ENCODE results near the gene PTPRT. TPM values are rescaled to one million over a fixed set of nuclear protein-coding genes. Genes with fewer than 3 reads are reported as not detected.

The PTPRT gene
- total RNA-seq, 1 donor, result not detected

GRCh38 chr20:42432496-42433334 is 757.0 kb downstream of the PTPRT start:
- TF ChIP-seq CTCF (IDR thresholded peaks at IDR 0.05; ENCODE audit: insufficient read depth, low read depth, low read length), result no peak
- no peak for DNase-seq (ENCODE audit: low read depth)
- no peak overlapping the region for H3K4me3 ChIP-seq (ENCODE audit: low read depth, low read length)

- no peak overlapping the region for H3K4me3 ChIP-seq (ENCODE audit: low read depth, low read length)
- TF ChIP-seq CTCF (IDR thresholded peaks at IDR 0.05; ENCODE audit: insufficient read depth, low read depth, low read length), result no peak
- DNase-seq (ENCODE audit: low read depth), result no peak
These were observed 759.1 kb downstream of the PTPRT start for GRCh38 chr20:42430598-42430997.

GRCh38 chr20:42429761-42430458 is 759.8 kb downstream of the PTPRT start:
- no peak for DNase-seq (ENCODE audit: low read depth)
- H3K4me3 ChIP-seq (ENCODE audit: low read depth, low read length), result no peak overlapping the region
- no peak for TF ChIP-seq CTCF (IDR thresholded peaks at IDR 0.05; ENCODE audit: insufficient read depth, low read depth, low read length)

GRCh38 chr20:42419814-42420532 is 769.7 kb downstream of the PTPRT start:
- no peak overlapping the region for H3K4me3 ChIP-seq (ENCODE audit: low read depth, low read length)
- no peak for DNase-seq (ENCODE audit: low read depth)
- no peak for TF ChIP-seq CTCF (IDR thresholded peaks at IDR 0.05; ENCODE audit: insufficient read depth, low read depth, low read length)

- DNase-seq (ENCODE audit: low read depth), result no peak
- TF ChIP-seq CTCF (IDR thresholded peaks at IDR 0.05; ENCODE audit: insufficient read depth, low read depth, low read length), result no peak
- no peak overlapping the region for H3K4me3 ChIP-seq (ENCODE audit: low read depth, low read length)
These were observed 782.9 kb downstream of the PTPRT start for GRCh38 chr20:42406826-42407225.

- no peak for DNase-seq (ENCODE audit: low read depth)
- H3K4me3 ChIP-seq (ENCODE audit: low read depth, low read length), result no peak overlapping the region
- no peak for TF ChIP-seq CTCF (IDR thresholded peaks at IDR 0.05; ENCODE audit: insufficient read depth, low read depth, low read length)
These were observed 787.3 kb downstream of the PTPRT start for GRCh38 chr20:42402455-42402854.
